Muscle of back (tissue), 13 donors: ENCODE results near the gene MSLN. TPM values are rescaled to one million over a fixed set of nuclear protein-coding genes. Genes with fewer than 3 reads are reported as not detected.

Source experiments
- DNase-seq, 3 donors: peaks; one replicate each; pipeline versions ENCODE4 v3.0.0 to v3.0.0-alpha.2; 2013
- long read RNA-seq, 9 donors: transcript quantifications; one replicate each; lab custom pipeline, GENCODE V29; 2026
- polyA plus RNA-seq, 10 donors: library from polyadenylated mRNA; unstranded; fragments of 120-200 nt; gene quantifications; one replicate each; pipeline ENCODE4 v1.2.1, GENCODE V29; 2013; ENCODE audit not compliant: insufficient read length in 10 of 10

The MSLN gene
- polyA plus RNA-seq: 1 to 10 TPM in 2 of 10 donors, under 1 TPM in 8; 0.28 to 3.8 (median 0.55) TPM
- long read RNA-seq, donor 1: 0 reads
- long read RNA-seq, donor 2: 0 reads
- long read RNA-seq, donor 3: 0 reads
- long read RNA-seq, donor 4: 0 reads
- long read RNA-seq, donor 5: 0 reads
- long read RNA-seq, donor 6: 0 reads
- long read RNA-seq, donor 7: 0 reads
- long read RNA-seq, donor 8: 0 reads
- long read RNA-seq, donor 9: 0 reads

GRCh38 chr16:760545-761343, at the start of gene MSLN:
TSS of gene MSLN (plus strand) at chr16:760734. CDS start at chr16:762681, 1,947 bp downstream.
- DNase-seq: no peak

- no peak for DNase-seq
These were observed 49.5 kb upstream of the MSLN start for GRCh38 chr16:711084-711483.

GRCh38 chr16:711548-712320, 48.8 kb upstream of the MSLN start:
- DNase-seq: peak; percentile 34 to 83 (median 78)

DNA sequence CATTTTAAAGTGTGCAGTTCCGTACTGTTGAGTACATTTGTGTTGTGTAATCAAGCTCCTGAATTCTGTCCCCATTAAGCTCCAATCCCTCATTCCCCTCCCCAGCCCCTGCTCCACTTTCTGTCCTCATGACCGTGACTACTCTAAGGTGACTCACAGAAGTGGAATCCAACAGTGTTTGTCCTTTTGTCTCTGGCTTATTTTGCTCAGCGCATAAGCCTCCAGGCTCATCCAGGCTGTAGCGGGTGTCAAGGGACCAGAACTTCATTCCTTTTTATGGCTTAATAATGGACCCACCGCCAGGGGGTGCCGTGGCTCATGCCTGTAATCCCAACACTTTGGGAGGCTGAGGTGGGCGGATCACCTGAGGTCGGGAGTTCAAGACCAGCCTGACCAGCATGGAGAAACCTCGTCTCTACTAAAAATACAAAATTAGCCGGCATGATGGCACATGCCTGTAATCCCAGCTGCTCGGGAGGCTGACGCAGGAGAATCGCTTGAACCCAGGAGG, 47.7 kb upstream of the MSLN start:
- peak in 1 of 3 donors; percentile 86 for DNase-seq

DNA sequence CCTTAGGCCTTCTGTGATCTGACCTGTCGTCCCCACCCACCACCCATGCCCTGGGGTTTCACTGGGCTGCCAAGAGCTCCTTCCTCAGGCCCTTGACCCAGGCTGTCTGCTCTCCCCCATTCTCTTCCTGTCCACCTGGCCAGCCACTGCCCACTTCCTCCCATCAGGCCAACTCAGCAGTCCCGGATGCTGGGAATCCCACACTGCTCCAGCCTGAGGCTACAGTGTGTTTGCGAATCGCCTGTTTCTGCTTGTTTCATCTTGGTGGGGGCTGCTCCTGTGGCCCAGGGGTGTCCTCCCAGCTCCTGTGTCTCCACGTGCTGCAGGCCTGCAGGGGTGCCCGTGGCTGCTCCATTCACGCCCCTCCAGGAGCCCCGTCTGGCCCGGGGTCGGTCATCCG, 46.5 kb upstream of the MSLN start:
- no peak for DNase-seq

GRCh38 chr16:714558-715476, 45.7 kb upstream of the MSLN start, which contains the start of gene METRN:
TSS of gene METRN (plus strand) at chr16:715118. CDS start at chr16:715290, 172 bp downstream.
- DNase-seq: peak; percentile 87 to 96 (median 93)

DNA sequence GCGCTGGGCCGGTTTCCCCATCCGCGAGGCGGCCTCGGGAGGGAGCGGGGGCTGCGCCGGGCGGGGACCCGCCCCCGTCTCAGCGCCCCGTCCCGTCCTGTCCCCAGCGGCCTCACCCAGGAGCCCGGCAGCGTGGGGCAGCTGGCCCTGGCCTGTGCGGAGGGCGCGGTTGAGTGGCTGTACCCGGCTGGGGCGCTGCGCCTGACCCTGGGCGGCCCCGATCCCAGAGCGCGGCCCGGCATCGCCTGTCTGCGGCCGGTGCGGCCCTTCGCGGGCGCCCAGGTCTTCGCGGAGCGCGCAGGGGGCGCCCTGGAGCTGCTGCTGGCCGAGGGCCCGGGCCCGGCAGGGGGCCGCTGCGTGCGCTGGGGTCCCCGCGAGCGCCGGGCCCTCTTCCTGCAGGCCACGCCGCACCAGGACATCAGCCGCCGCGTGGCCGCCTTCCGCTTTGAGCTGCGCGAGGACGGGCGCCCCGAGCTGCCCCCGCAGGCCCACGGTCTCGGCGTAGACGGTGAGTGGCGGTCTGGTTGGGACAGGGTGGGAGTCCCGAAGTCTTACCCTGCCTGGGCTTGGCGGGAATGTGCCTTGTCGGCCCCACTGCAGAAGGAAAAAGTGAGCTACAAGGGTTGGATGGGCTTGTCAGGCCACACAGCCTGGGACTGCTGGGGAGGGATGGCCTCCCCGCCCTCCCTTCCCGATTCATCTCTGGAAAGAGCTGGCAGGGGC, 44.9 kb upstream of the MSLN start:
- DNase-seq: peak in 1 of 3 donors; percentile 71

- DNase-seq: no peak
These were observed 44.4 kb upstream of the MSLN start for GRCh38 chr16:716200-716568.

- DNase-seq: no peak
These were observed 43.7 kb upstream of the MSLN start for GRCh38 chr16:716768-717325.

DNA sequence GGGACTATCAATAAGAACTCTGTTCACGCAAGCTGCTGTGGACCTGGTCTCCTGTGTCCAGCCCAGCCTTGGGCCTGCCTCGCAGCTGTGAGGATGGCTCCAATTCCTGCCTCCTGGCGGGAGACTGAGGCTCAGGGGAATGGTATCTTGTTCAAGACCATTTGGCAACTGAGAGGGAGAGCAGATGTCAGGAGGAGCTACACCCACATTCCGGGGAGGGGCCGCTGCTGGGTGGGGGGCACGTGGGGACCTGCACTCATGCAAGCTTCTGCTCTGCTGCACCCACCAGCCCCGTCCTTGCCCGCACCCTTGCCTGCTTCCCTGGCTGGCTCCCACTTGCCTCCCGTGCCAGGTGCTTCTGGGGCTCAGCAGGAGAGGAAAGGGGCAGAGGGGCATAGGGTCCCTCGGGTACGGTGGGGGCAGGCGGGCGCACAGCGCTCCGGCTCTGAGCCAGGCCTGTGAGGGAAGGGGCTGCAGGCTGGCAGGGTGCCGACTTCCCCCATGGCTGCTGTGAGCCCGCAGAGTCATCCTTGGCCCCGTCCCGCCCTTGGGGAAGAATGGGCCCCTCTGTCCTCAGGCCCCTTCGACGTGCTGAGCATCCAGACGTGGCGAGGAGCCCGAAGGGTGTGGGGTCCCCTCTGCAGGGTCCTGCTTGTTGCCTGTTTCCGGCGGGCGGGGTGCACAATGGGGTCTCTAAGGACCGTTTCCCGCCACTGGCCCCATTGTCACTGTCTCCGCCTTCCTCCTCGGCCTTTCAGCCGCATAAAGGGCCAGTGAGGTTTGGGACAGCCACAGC, 42.9 kb upstream of the MSLN start:
- peak in 1 of 3 donors; percentile 77 for DNase-seq

DNA sequence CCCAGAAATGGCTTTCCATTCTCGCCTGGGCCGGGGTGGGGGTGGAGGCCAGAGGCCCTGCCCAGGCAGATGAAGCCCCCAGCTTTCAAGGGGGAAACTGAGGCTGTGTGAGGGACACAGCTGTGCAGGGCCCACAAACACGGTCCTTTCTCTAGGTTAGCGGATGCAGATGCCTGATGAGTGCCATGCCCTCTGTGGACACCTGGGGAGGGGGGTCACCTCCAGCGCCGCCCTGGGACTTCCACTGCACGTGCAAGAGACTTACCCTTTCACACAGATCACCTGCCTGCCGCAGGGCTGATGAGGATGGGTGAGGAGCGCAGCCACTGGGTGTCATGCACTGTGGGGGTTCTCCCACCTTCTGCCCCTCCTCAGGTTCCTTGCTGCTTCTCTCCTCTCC, 42.1 kb upstream of the MSLN start:
- DNase-seq: no peak

GRCh38 chr16:718922-719321, 41.6 kb upstream of the MSLN start:
- DNase-seq: no peak

DNA sequence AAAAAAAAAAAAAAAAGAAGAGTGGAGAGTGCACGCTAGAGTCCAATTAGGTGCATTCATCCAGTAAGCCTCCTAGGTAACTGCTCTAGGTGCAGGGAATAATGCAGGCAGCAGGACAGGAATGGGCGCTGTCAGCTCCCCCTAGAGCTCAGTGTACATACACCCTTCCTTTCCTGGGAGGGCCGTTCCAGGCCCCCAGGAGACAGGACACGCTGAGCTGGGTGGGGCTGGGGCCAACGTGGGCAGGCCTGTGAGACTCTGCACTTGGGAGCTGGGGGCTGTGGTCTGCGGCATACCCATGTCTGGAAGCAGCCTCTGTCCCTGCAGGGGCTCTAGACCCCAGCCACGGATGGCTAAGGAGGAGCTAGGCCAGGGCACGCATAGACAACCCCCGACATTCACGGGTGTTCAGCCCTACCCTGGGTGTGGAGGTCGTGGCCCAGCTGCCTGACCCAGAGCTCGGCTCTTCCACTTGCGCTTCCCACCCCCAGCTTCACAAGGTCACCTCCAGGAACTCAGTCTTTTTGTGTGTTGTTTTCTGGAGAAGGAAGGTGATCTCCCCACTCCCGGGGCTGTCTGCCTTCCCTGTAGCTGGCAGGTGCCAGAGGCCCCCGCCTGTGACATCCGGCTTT, 40.6 kb upstream of the MSLN start:
- no peak for DNase-seq

GRCh38 chr16:720447-720989, 40.0 kb upstream of the MSLN start:
- DNase-seq: peak; percentile 51 to 90 (median 74)

- DNase-seq: peak; percentile 61 to 94 (median 81)
These were observed 39.4 kb upstream of the MSLN start, which contains the start of gene ANTKMT for GRCh38 chr16:720990-721764. TSS of gene ANTKMT (plus strand) at chr16:721146. CDS start at chr16:721275, 129 bp downstream.

GRCh38 chr16:721765-722540, 38.6 kb upstream of the MSLN start:
- no peak for DNase-seq
